AG09309 (cell line): ENCODE results near the gene KCNH4.
"Not testable (repeated sequence)": the region's sequence is repeated elsewhere in the genome, so short reads cannot be mapped to it uniquely, and the experiment has no call there.

ENCODE experiments used
- DNase-seq: peaks from one replicate; pipeline ENCODE4 v3.0.0-alpha.2; 2010; ENCODE audit warnings: low read depth
- H3K4me3 ChIP-seq: 2 replicates; pipeline ENCODE4 v1.5.1; 2011; ENCODE audit warnings: mild to moderate bottlenecking, low read depth, low read length, moderate library complexity; ENCODE audit not compliant: control insufficient read depth
- CTCF ChIP-seq: IDR thresholded peaks from 2 replicates; pipeline ENCODE4 v1.5.1; 2011; ENCODE audit warnings: mild to moderate bottlenecking, low read depth, low read length, inconsistent platforms; ENCODE audit not compliant: insufficient read depth, control insufficient read depth; ENCODE audit errors: missing control alignments

KCNH4 gene

DNA sequence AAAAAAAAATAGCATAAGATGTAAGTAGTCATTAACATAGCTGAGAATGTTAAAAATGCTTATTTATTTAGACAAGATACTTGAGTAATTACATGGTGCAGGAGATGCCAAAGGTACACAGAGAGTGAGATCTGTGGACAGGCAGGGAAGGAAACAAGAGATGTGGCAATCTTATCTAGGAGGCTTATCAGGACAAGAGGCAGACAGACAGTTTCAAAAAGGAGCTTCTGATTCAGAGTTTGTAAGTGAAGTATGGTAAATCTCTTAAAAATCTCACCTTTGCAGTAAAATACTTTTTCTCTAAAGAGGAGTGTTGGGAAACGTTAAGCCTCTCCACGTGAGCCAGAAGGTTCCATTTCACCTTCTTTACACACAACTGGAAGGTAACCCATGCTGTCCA lies 33.2 kb upstream of the KCNH4 start:
- no peak for TF ChIP-seq CTCF
- no peak for DNase-seq
- no peak overlapping the region for H3K4me3 ChIP-seq

DNA sequence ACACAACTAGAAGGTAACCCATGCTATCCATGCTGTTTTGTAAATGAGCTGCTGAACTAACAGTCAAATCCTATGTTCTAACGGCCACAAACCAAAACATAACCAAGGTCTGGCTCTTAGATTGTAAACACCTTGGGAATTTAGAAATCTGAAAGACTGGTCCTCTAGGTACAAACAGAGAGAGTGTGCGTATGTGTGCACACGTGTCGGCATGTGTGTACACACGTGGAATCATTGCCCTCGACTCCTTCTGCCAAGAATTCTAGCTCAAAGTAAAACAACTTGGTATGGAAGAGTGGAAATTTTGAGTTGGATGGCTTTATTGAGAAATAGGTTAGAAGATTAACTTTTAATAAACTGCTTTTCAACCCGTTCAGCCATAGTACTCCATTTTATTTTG lies 31.4 kb upstream of the KCNH4 start:
- no peak for TF ChIP-seq CTCF
- DNase-seq = no peak

GRCh38 chr17:42211921-42212341 lies 31.0 kb upstream of the KCNH4 start:
- not testable (repeated sequence) for DNase-seq, H3K4me3 ChIP-seq

More for the DNA sequence above, 31.4 kb upstream of the KCNH4 start:
- no peak overlapping the region for H3K4me3 ChIP-seq

DNA sequence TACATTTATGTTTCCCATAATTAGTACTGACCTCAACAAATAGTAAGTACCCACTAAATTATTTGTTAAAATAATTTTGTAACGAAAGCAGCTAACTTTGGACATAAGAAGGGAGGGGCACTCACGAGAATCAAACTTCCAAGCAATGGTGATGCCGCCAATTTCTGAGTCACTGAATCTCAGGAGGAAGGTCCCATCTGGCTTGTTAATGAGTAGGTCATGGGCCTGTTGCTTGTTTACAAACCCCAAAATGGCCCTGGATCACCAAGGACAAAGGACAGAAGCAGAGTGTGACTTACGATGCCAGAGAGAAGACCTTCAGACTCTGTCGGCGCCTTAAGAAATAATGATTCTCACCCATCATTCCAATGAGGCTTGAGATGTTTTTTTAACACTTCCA lies 29.1 kb upstream of the KCNH4 start:
- TF ChIP-seq CTCF = no peak
- H3K4me3 ChIP-seq = no peak overlapping the region
- DNase-seq = no peak

- H3K4me3 ChIP-seq, DNase-seq: not testable (repeated sequence)
Measured at GRCh38 chr17:42206153-42206612, 25.2 kb upstream of the KCNH4 start.

DNA sequence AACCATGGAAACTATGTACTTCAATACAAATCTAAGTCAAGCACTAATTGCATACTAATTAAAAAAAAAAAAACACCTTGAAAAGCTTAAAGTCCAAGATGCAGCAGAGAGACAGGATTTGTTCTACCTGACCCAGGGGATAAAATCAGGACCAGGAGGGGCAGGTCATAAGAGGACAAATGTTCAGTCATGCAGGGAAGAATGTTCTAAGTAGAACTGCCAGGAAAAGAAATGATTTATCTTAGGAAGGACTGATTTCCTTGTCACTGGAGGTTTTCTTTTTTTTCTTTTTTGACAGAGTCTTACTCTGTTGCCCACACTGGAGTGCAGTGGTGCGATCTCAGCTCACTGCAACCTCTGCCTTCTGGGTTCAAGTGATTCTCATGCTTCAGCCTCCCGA lies 22.4 kb upstream of the KCNH4 start:
- DNase-seq = no peak
- H3K4me3 ChIP-seq = no peak overlapping the region

DNA sequence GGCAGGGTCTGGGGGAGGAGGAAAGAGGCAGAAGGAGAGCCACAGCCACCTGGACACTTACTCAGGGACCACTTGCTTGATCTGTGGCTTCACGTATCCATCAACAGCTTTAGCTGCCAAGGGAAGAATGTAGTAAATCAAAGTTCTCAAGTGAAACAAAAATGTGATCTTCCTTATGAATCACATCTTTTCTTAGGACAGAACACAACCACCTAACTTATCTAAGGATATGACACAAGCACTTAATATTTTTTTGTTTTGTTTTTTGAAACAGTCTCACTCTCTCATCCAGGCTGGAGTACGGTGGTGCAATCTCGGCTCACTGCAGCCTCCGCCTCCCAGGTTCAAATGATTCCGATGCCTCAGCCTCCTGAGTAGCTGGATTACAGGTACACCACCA lies 21.8 kb upstream of the KCNH4 start:
- H3K4me3 ChIP-seq = no peak overlapping the region
- no peak for DNase-seq
- TF ChIP-seq CTCF = no peak

More for the DNA sequence above, 22.4 kb upstream of the KCNH4 start:
- no peak for TF ChIP-seq CTCF

DNA sequence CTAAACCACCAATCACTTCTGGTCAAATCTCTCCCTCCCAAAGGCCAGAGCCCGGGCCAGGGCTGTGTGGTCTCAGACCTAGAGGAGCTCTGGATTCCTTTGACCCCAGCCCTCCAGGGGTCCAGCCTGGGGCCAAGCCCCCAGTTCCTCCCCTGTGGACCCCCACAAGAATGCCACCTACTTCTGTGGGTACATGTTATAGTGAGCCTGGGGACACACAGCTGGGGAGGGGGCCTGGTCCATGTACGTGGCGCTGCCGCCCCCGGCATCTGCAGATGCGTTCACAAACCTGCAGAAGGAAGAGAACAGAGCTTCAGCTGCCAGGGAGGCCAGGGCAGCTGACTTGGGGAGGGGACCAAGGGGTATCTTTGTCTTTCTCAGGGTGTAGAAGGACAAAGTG lies 21.2 kb upstream of the KCNH4 start:
- no peak for TF ChIP-seq CTCF
- no peak overlapping the region for H3K4me3 ChIP-seq
- DNase-seq = no peak
